ENCODE data around the gene FBRS.

GRCh38 chr16:30711712-30712111 is 53.5 kb downstream of the FBRS start:
- TF ChIP-seq CTCF (IDR thresholded peaks at IDR 0.05; ENCODE audit: low read depth, low read length) = no peak
- no peak for TF ChIP-seq EZH2phosphoT487 (IDR thresholded peaks at IDR 0.05; ENCODE audit: low read depth)

Data from OCI-LY3 (cell line).